Astrocyte of the cerebellum (primary cell): Measurements from ENCODE around the gene SLC22A15.
"Not testable (repeated sequence)": the region's sequence is repeated elsewhere in the genome, so short reads cannot be mapped to it uniquely, and the experiment has no call there.

Experiments
- DNase-seq: peaks from one replicate; pipeline ENCODE4 v3.0.0-alpha.2; 2011; ENCODE audit warnings: low read depth
- H3K4me3 ChIP-seq: 2 replicates; pipeline ENCODE4 v1.5.1; 2011; ENCODE audit warnings: mild to moderate bottlenecking, low read depth, low read length, moderate library complexity
- CTCF ChIP-seq: IDR thresholded peaks from 2 replicates; pipeline ENCODE4 v1.5.1; 2012; ENCODE audit warnings: low read length, low read depth, moderate library complexity, mild to moderate bottlenecking; ENCODE audit errors: missing control alignments
- in situ Hi-C: cut with HindIII; loops from 2 replicates; pipeline ENCODE4 v1.10.0; 2017; ENCODE audit warnings: low sequenced_read_pairs

SLC22A15 gene

GRCh38 chr1:115989699-115990098 lies 13.4 kb downstream of the SLC22A15 start:
- no peak overlapping the region for H3K4me3 ChIP-seq
- no peak for TF ChIP-seq CTCF
- in situ Hi-C loops, result no loop called here
- no peak for DNase-seq

GRCh38 chr1:115991909-115992308 lies 15.6 kb downstream of the SLC22A15 start:
- H3K4me3 ChIP-seq, result no peak overlapping the region
- DNase-seq, result no peak
- TF ChIP-seq CTCF, result no peak
- in situ Hi-C loops, result no loop called here

GRCh38 chr1:115997921-115998320 lies 21.6 kb downstream of the SLC22A15 start:
- in situ Hi-C loops, DNase-seq, H3K4me3 ChIP-seq: not testable (repeated sequence)

- no peak overlapping the region for H3K4me3 ChIP-seq
- TF ChIP-seq CTCF, result no peak
- DNase-seq, result no peak
- in situ Hi-C loops, result no loop called here
Measured at GRCh38 chr1:116001739-116002487, 25.6 kb downstream of the SLC22A15 start.

GRCh38 chr1:116002781-116003420 lies 26.6 kb downstream of the SLC22A15 start:
- in situ Hi-C loops, result no loop called here
- no peak for DNase-seq
- H3K4me3 ChIP-seq, result no peak overlapping the region
- TF ChIP-seq CTCF, result no peak

- H3K4me3 ChIP-seq, result no peak overlapping the region
- TF ChIP-seq CTCF, result no peak
- in situ Hi-C loops, result no loop called here
- DNase-seq, result no peak
Measured at GRCh38 chr1:116003823-116004222, 27.5 kb downstream of the SLC22A15 start.

- H3K4me3 ChIP-seq, result no peak overlapping the region
- DNase-seq, result no peak
- no peak for TF ChIP-seq CTCF
- in situ Hi-C loops, result no loop called here
Measured at GRCh38 chr1:116006486-116006964, 30.2 kb downstream of the SLC22A15 start.
